Ectodermal cell (in vitro differentiated cells): ENCODE data around the gene ARHGAP24.
"Not testable (repeated sequence)": the region's sequence is repeated elsewhere in the genome, so short reads cannot be mapped to it uniquely, and the experiment has no call there.

Source experiments
- H3K27ac ChIP-seq: 2 replicates; pipeline ENCODE4 v1.7.0; 2013; ENCODE audit warnings: mild to moderate bottlenecking, low read depth, low read length; ENCODE audit not compliant: insufficient read depth, poor library complexity, severe bottlenecking
- H3K27me3 ChIP-seq: 2 replicates; pipeline ENCODE4 v1.7.0; 2013; ENCODE audit warnings: mild to moderate bottlenecking, low read length; ENCODE audit not compliant: insufficient read depth, control insufficient read depth, poor library complexity, severe bottlenecking
- H3K36me3 ChIP-seq: one replicate; pipeline ENCODE4 v1.7.0; 2013; ENCODE audit warnings: low read length; ENCODE audit not compliant: control insufficient read depth, insufficient read depth
- H3K4me1 ChIP-seq: one replicate; pipeline ENCODE4 v1.7.0; 2013; ENCODE audit warnings: low read length; ENCODE audit not compliant: control insufficient read depth, insufficient read depth
- H3K4me3 ChIP-seq: 2 replicates; pipeline ENCODE4 v1.7.0; 2013; ENCODE audit warnings: low read depth, low read length, control low read depth; ENCODE audit not compliant: insufficient read depth
- H3K9me3 ChIP-seq: 2 replicates; pipeline ENCODE4 v1.7.0; 2013; ENCODE audit warnings: mild to moderate bottlenecking, low read length, moderate library complexity; ENCODE audit not compliant: control insufficient read depth
- WGBS, 2 experiments: methylation state at CpG; one replicate each; pipeline ENCODE4 v1.1.7; 2013; ENCODE audit warnings: missing lambda C conversion rate in 2 of 2; 5-methylcytosine and 5-hydroxymethylcytosine counted together

The ARHGAP24 gene

GRCh38 chr4:85955620-85956292, 480.8 kb downstream of the ARHGAP24 start:
- no peaks in the 10 kb centered on the region for H3K27me3 ChIP-seq
- no peak overlapping the region for H3K27ac ChIP-seq
- no peaks in the 10 kb centered on the region for H3K9me3 ChIP-seq
- H3K36me3 ChIP-seq: no peaks in the 10 kb centered on the region
- no peak overlapping the region for H3K4me3 ChIP-seq
- H3K4me1 ChIP-seq: peaks cover 8% of the 10 kb centered on the region

GRCh38 chr4:85956293-85956945, 481.5 kb downstream of the ARHGAP24 start:
- Histone ChIP-seq H3K27me3 (no peaks in the 10 kb centered on the region), H3K36me3 (no peaks in the 10 kb centered on the region), H3K9me3 (no peaks in the 10 kb centered on the region), H3K27ac (no peak overlapping the region), H3K4me3 (no peak overlapping the region), H3K4me1 (peaks cover 8% of the 10 kb centered on the region)
- 93 to 94% methylated on average over 16 to 17 of the region's 17 CpGs for WGBS, 2 experiments

- no peaks in the 10 kb centered on the region for H3K9me3 ChIP-seq
- H3K4me3 ChIP-seq: no peak overlapping the region
- H3K27ac ChIP-seq: no peak overlapping the region
- 100% methylated on average over 1 to 2 of the region's 4 CpGs for WGBS, 2 experiments
- H3K4me1 ChIP-seq: no peaks in the 10 kb centered on the region
- H3K36me3 ChIP-seq: no peaks in the 10 kb centered on the region
- no peaks in the 10 kb centered on the region for H3K27me3 ChIP-seq
Observed at GRCh38 chr4:85961887-85962286, 486.9 kb downstream of the ARHGAP24 start.

GRCh38 chr4:85963231-85963630, 488.3 kb downstream of the ARHGAP24 start:
- Histone ChIP-seq H3K4me1 (no peaks in the 10 kb centered on the region), H3K27me3 (no peaks in the 10 kb centered on the region), H3K36me3 (no peaks in the 10 kb centered on the region), H3K4me3 (no peak overlapping the region), H3K27ac (no peak overlapping the region), H3K9me3 (no peaks in the 10 kb centered on the region)
- WGBS, 2 experiments: no CpG with 5 or more reads among the region's 1 CpG

- Histone ChIP-seq H3K36me3 (no peaks in the 10 kb centered on the region), H3K4me1 (no peaks in the 10 kb centered on the region), H3K27me3 (no peaks in the 10 kb centered on the region), H3K9me3 (no peaks in the 10 kb centered on the region), H3K4me3 (no peak overlapping the region), H3K27ac (no peak overlapping the region)
Observed at GRCh38 chr4:85964298-85964697, 489.3 kb downstream of the ARHGAP24 start.

GRCh38 chr4:85965017-85965416, 490.1 kb downstream of the ARHGAP24 start:
- H3K27ac ChIP-seq, H3K4me1 ChIP-seq, H3K36me3 ChIP-seq, H3K9me3 ChIP-seq, H3K27me3 ChIP-seq, H3K4me3 ChIP-seq: not testable (repeated sequence)
- WGBS, 2 experiments: 95 to 96% methylated on average over 4 of the region's 4 CpGs

GRCh38 chr4:85965529-85965928, 490.6 kb downstream of the ARHGAP24 start:
- H3K4me1 ChIP-seq: no peaks in the 10 kb centered on the region
- no peaks in the 10 kb centered on the region for H3K9me3 ChIP-seq
- no peak overlapping the region for H3K4me3 ChIP-seq
- no peaks in the 10 kb centered on the region for H3K27me3 ChIP-seq
- H3K36me3 ChIP-seq: no peaks in the 10 kb centered on the region
- 96 to 100% methylated on average over 1 of the region's 1 CpG for WGBS, 2 experiments
- no peak overlapping the region for H3K27ac ChIP-seq

GRCh38 chr4:85966373-85966772, 491.4 kb downstream of the ARHGAP24 start:
- Histone ChIP-seq H3K36me3 (no peaks in the 10 kb centered on the region), H3K4me3 (no peak overlapping the region), H3K27ac (no peak overlapping the region), H3K9me3 (no peaks in the 10 kb centered on the region), H3K4me1 (no peaks in the 10 kb centered on the region), H3K27me3 (no peaks in the 10 kb centered on the region)
- WGBS, 2 experiments: 98% methylated on average over 2 of the region's 2 CpGs

- Histone ChIP-seq H3K27ac (no peak overlapping the region), H3K36me3 (no peaks in the 10 kb centered on the region), H3K4me1 (no peaks in the 10 kb centered on the region), H3K9me3 (no peaks in the 10 kb centered on the region), H3K4me3 (no peak overlapping the region), H3K27me3 (no peaks in the 10 kb centered on the region)
- 93 to 98% methylated on average over 2 of the region's 2 CpGs for WGBS, 2 experiments
Observed at GRCh38 chr4:85967872-85968271, 492.9 kb downstream of the ARHGAP24 start.

GRCh38 chr4:85968945-85969819, 494.2 kb downstream of the ARHGAP24 start:
- Histone ChIP-seq H3K4me3 (no peak overlapping the region), H3K9me3 (no peaks in the 10 kb centered on the region), H3K4me1 (no peaks in the 10 kb centered on the region), H3K27me3 (no peaks in the 10 kb centered on the region), H3K36me3 (no peaks in the 10 kb centered on the region), H3K27ac (no peak overlapping the region)
- 63 to 100% methylated on average over 1 to 3 of the region's 3 CpGs for WGBS, 2 experiments
